Smooth muscle cell of the brain vasculature (primary cell): ENCODE results near the gene USP21.

Source experiments
- DNase-seq: peaks from one replicate; pipeline ENCODE4 v3.0.0-alpha.2; 2012; ENCODE audit warnings: low read depth, low spot score

The USP21 gene

DNA sequence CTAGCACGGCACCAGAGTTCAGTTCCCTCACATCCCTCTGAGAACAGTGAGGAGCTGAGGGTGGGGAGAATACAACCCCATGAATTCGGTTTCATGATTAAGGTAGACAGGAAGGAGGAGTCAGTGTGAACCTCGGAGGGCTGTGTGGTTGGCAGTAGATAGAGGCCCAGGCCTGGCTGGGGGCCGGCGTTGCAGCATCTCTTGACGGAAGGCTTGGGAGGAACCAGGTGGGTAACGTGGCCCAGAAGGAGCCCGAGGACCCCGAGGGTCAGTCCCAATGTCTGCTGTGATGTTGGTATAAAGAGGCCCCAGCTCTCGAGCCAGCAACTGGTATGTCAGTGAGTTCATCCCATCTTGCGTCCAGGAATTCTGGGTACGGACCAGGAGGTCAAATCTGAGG is 12.4 kb downstream of the USP21 start:
- DNase-seq = no peak

DNA sequence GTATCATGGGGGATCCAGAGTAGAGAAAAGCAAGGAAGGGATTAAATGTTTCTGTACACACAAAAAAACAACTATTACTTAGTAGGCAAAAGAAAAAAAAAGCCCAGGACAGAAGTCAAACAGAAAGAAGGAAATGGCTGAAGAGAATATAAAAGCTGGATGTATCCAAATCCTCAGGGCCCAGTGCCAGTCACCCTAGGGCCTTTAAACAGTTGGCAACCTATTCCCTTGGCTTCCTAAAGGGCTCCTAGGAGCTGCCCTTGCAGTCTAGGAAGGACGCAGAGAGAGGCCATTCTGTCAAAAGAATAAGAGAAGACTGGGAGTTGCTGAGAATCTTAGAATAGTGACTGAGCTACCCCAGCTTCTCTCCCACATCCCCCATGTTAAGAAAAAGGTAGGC is 13.0 kb downstream of the USP21 start:
- no peak for DNase-seq

DNA sequence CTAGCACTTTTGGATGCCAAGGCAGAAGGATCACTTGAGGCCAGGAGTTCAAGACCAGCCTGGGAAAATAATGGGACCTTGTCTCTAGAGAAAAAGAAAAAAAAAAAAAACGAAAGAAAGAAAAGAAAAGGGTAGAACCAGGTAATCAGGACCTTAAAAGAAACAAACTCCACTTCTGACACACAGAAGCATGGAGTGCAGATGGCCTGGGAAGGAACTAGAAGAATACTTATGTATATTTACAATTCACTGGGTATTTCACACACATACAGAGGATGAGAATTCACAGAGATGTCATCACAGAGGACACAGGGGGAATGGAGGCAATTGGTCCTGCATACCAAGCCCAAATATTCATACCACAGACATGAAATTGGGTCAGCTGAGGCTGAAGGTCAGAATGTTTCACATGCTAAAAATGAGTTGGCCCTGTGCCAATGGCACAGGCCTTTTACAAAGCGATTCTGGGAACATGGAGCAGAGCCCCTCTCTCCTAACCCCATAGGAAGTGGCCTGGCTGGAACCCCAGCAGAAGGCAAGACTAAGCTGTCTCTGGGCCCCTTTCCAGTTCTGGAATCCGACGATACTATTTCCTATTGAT is 13.6 kb downstream of the USP21 start:
- no peak for DNase-seq

DNA sequence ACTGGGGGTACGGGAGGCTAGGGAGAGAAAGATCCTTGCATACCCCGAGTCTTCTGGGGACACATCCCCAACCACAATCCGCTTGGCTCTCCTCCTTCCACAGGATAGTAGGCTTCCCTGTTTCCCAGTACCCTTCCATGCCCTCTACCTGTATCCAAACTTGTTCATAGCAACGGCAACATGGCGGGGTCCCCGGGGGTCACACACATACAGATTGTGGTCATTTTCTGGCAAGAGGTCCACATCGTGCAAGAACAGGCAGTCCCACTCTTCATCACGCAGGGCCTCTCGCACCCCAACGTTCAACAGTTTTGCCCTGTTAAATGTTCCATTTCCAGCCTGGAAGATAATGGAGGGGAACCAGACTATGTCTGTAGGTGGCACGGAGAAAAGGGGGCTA is 14.4 kb downstream of the USP21 start:
- DNase-seq = no peak

DNA sequence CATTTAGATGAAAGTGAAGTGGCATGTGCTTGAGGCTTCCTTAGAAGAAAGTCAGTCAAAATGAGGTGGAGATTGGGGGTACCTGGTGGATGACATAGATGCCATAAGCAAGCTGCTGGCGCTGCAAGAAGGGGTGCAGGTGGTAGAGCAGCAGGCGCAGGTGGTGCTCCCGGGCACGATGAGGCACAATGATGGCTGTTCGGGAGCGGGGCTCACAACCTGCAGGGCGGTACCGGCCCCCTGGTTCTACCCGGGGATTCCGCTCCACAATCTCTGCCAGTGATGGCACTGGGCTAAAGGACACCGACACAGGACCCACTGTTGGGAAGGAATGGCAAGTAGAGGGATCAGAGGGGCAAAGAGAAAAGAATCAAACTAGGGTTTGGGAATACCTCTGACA is 15.6 kb downstream of the USP21 start:
- DNase-seq = no peak

DNA sequence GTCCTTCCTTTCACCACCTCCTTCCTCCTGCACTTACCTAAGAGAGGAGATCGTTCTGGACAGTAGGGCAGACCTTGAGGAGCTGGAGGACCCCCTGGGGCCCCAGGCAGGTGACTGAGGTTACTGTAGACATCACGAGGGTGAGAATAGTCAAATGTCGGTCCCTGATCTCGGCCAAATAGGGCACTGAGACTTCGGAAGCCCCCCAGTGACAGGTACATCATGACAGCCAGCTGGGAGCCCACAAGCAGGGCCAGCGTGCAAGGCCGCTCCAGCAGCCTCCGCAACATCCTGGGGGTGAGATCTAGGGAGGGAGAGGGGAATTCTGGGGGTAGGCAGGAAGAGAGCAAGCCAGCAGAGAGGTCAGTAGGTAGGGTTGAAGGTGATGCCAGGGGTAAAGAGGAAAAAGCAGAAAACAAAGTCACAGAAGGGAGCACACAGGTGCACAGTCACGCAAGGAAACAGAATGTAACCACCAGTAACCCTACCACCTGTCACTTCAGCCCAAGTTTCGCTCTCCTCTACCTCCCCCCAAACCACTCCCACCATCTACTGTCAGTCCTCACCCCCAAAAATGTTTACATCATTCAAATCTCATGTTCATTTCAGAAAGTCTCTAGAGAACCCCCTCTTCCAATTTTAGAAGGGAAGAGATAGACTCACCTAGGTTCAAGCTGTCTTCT is 16.6 kb downstream of the USP21 start:
- DNase-seq = no peak

DNA sequence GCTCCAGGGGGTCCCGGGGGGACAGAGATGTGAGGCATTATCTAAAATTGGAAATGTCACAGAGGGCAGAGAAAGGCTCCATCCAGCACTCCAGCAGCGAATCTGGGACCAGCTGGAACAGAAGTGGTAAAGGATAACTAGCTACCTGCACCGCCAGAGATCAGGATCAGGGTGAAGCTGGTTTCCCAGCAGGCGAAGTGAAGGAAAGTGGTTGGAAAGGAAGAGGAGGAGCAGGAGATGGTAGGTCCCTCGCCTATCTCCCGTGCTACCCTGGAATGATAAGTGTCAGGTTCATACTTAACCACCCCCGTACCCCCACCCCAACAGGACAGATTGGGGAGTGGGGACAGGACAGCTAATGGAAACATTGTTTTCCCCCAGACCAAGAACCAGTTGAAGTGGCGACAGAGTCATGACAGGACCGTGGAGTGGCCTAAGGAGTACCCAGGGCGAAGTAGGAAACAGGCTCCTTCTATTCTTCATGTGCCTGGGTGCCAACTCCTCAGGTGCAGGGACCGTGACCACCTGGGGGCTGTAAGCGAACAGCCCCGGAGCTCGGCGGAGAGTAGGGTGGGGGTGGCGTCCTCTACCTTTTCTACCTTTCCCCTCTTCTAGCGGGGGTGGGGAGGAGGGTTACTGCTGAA is 17.3 kb downstream of the USP21 start:
- DNase-seq = no peak

DNA sequence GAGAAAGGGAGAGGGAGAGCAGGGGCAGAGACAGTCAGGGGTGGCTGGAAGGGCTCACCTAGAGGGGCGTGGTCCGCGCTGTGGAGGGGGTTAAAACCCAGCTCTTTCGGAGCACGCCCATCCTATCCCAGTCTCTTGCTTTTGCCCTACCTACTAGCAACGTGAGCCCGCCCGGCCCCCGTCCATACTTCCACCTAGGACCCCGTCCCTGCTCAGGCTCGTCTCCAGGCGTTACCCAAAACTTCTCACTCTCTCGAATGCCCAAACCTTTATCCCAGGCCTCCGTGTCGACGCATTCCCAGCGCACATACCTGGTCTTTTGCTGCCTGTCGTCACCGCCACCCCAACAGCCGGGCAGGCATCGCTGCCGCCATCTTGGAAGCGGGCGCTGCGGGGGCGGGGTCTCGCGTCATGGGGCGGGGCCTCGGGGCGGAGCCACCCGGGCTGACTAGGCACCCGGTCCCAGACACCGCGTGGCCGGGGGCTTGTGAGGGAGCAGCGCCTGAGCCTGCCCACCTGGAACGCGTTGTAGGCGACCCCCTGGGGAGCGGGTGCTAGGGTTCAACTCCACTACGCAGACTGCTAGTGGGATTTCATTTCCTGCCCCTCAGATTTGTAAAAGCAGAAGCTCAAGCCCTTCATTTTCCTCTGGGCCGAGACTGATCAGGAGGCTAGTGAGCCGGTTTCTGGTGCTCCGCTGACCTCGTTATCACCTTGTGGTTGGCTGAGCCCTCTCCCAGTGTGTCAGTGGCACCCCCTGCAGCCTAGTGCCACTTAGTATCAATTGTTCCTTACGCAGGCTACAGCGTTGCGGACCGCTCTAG is 18.0 kb downstream of the USP21 start, which contains the start of gene B4GALT3:
B4GALT3 (minus strand) TSS at position 396 of the 824 bp plus-strand sequence. CDS start 1,447 bp downstream, outside the sequence.
- no peak for DNase-seq

DNA sequence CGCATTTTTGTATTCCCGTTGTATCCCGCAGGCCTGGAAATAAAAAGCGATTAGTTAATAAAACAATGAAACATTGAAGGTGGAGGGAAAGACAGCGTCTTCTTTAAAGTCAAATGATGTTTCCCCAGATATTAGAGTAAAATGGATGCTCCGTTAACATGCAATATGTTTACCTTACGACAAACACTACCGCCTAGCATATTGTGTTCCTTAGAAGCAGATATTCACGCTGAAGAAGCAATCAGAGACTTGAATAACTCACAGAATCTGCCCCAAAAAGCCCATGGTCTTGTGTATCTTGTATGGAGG is 18.6 kb downstream of the USP21 start:
- DNase-seq = no peak

DNA sequence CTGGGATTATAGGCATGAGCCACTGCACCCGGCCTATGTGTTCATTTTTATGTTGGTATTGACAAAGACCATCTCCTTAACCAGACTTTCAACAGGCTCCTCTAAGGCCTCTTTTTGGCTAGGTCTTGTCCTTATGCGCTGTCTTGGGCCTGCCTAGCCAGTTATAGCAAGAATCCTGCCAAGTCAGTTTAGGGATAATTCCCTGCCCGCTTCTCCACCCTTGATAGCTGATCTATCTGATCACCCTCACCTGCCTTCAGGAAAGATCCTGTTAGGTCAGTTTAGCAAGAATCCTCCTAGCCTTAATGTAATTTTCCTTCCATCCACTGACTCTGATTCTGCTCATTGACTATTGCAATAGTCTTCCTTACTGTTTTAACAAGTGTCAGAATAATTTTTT is 20.4 kb downstream of the USP21 start:
- DNase-seq = no peak

DNA sequence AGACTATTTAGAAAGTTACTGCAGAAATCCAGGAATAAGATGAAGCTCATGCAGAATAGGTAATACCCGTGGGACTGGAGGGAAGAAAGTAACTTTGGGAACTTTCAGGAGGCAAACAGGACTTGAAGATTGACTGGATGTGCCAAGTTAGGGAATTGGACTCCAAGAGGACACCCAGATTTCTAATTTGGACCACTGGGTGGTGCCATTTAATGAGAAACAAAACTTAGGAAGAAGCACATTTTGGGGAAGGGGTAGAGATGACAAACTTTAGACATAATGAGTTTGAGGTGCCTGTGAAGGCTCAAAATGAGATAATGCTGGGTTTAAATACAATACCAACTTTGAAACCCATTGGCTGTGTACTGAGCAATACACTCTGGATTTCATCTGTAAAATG is 21.3 kb downstream of the USP21 start:
- no peak for DNase-seq

DNA sequence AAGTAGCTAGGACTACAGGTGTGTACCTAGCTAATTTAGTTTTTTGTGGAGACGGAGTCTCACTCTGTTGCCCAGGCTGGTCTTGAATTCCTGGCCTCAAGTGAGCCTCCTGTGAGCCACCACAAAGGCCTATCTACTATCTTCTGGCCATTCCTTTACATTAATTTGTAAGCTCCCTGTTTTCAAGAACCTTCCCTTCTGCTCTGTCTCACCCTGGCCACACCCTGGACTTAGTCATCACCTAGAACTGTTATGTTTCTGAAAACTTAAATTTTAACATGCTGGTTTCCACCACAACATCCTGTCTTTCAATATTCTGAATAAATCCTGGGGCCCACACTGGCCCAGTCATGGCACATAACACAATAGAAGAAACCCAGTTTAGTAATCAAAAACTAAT is 22.9 kb downstream of the USP21 start:
- no peak for DNase-seq

DNA sequence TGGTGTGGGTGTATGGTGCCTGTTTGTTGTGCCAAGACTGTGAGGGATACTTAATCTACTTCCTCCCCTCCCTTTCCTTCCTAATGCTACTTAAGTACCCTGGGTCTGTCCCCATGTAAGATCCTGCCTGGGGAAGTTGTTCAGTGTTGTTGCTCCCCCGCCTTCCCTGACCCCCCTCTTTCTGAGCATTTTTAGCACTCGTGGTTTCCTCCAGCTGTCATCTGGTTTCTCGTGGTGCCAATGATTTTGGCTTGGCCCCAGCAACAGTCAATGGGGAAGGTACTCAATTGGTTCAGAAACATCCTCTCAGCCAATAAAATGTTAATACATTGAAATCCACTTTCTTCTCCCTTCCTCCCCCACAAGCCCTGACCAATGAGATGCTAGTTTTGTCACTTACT is 26.0 kb downstream of the USP21 start:
- no peak for DNase-seq

DNA sequence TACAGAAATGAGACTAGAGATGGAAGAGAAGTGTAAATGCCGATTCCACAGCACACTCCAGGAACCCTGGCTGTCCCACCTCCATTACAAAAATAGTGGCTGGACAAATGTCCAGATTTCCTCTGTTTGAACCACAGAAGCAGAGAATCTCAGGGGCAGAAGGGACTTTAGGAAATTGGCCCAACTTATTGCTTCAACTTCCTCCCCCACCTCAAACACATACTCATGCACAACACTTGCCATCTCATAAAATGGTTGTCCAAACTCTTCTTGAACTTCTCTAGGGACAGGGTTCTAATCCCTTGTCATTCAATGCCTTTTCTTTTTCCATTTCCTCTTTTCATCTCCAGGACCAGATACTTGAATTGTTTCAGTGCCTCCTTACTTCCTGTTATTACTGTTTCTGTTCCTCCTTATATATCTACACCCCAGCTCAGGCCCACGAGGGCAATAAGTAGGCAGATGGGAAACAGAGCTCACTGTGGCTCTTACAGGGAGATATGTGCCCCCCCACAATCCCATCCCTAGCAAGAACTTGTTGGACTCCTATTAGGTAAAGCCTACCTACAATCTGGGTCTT is 26.5 kb downstream of the USP21 start:
- DNase-seq = no peak

DNA sequence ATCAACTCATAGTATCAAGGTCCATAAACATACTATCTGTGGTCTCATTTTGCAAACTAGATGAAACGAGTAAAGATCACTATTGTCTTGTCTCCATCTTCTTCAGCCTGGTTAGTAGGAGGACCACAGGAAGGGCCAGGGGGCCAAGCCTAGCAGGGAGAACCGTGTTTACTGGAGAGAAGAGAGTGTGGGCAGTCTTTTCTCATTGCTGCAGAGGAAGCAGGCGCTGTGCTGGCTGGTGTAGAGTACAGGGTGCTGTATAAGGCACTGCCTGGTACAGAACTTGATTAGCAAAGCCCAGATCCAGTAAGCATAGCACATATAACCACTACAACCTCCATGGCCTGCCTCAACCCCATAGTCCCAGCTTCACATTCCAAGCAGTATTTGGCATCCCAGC is 28.0 kb downstream of the USP21 start:
- no peak for DNase-seq

DNA sequence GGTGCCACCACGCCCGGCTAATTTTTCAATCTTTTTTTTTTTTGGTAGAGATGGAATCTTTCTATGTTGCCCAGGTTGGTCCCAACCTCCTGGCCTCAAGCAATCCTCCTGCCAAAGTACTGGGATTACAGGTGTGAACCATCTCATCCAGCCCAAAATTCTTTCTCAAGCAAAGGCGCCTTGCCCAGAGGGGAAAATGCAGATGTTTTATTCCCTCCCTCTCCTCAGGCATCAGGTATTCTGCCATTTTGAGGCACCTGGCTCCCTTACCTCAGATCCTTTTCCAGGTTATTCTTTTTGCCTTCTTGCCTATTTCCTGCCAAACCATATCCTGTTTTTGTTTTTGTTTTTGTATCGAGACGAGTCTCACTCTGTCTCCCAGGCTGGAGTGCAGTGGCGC is 29.1 kb downstream of the USP21 start:
- DNase-seq = no peak

DNA sequence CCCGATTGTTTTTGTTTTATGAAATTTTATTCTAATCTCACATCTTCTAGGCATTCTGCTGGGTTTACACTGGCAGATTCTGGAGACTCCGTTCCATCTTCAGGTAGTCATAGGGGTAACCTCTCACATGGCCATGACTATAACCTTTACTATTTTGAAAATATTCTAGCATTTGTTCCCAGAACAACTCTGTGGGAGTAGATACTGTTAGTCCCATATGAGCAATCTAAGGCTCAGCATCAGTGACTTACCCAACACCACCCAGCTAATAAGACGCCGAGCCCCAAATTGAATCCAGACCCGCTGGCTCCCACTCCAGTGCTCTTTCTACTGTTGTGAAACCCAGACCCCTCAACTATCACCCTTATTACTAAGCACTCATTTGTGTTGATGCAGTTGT is 29.7 kb downstream of the USP21 start:
- DNase-seq = no peak

DNA sequence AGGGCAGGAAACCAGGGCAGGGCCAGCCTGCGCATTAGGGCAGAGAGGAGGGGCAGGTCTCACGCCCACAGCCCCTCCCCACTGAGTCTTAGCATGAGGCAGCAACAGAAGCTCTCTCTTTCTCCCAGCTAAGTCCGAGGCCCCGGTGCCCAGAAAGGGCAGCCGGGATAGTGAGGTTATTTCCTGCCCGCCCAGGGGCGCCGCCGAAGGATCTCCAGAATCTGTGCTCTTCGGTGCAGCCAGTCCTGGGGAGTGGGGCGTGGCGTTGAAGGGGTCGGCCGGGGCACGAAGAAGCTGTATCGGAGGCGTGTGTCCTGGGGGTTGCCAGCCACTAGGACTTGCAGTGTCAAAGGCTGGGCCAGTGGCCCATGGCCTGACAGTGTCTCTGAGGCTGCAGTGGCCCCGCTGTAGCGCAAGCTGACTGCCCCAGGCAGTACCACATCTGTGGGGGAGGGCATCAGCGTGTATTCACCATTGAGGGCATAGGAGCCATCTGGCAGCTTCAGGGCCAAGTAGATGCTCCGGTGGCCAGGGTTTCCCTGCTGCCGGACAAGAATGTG is 31.7 kb downstream of the USP21 start:
- DNase-seq = no peak

DNA sequence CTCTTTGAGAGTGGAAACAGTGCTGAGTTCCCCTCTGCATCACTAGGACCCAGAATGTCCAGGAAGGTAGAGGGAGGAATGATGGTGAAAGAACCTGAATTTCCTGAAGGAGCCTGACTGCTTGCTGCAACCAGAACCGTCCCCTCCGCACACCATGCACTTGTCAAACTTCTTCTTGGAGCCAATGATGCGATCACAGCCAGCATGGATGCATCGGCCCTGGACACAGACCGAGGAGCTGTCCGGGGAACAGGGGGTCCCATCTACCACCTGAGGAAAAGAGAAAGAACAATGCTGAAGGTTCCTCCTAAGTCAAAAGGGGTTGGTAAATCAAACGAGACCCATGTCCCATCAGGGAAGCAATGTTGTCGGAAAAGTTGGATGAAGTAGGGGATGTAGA is 32.7 kb downstream of the USP21 start:
- DNase-seq = no peak

DNA sequence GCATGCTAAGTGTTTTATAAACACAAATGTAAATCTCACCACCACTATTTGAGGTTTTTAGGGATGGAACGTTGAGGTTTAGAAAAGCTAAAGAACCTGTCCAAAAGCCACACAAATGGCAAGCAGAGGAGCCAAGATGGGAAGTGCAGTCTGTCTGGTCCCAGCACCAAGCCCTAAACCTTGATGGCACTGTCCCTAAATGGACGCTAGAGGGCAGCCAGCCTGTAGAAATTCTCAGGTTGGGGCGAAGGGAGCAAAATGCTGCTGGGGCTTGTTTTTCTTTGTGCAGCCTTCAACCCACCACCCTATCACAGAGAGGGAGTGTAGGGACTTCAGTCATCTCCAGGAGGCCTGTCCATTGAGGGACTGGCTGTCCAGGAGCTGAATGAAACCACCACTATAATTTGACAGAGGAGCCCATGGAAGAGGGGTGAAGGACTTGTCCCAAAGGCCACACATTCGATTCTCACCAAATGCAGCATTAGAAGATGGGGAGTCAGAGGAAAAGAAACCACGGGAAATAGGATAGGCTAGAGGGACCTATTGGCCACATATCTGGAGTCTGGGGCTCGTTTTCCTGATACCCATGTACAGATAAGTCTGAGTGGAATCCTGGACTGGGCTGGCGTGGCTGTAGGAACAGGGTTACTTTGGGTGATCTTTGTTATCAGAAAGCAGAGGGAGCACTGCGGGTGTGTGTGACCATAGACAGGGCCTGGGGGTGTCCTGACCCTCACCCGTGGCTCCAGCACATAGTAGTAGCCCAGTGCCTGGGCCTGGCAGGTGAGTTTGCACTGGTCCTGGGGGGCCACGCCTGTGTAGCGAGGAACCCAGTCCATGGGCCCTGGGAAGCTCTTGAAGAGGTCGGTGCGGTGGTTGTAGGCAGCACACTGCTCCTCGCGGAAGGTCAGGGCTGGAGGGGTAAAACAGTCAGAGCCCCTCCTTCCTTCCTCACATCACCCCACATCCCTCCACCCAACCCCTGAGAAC is 33.5 kb downstream of the USP21 start:
- no peak for DNase-seq
